Measurements from ENCODE around the gene MB. TPM values are rescaled to one million over a fixed set of nuclear protein-coding genes. Genes with fewer than 3 reads are reported as not detected.

Gene MB
- polyA plus RNA-seq, 2 of the 4 experiments (the other 2 are of a cell fraction): 6.9 to 12.1 TPM

- H3K27ac ChIP-seq: peak overlapping the region in 1 of 2 experiments; percentile 34; a peak in 1 of 6 replicates
- ChIA-PET CTCF (interaction anchor here (1.1 to 3.4 kb wide), 6 partner anchors 8 to 513 kb away, joined by 3 to 16 read pairs (median 3); no protein-coding TSS in a partner anchor), POLR2A (no interaction called here)
- DNase-seq (ENCODE audit: low read depth in 1 of 2, low spot score in 1 of 2) (no peak), ATAC-seq (no peak), FAIRE-seq (no peak)
- WGBS (ENCODE audit: missing lambda C conversion rate): 74% methylated on average over 5 of the region's 6 CpGs
- H3K9me3 ChIP-seq: no peaks in the 10 kb centered on the region
- TF ChIP-seq KDM1A (IDR thresholded peaks at IDR 0.05; ENCODE audit: low read depth) (no peak), PHF8 (IDR thresholded peaks at IDR 0.05; ENCODE audit: borderline replicate concordance, low read depth) (no peak), FOSB (CRISPR knock-in tag; IDR thresholded peaks at IDR 0.05) (no peak), PBX3 (IDR thresholded peaks at IDR 0.05) (no peak), POLR2A (IDR thresholded peaks at IDR 0.05; ENCODE audit: low read length) (no peak), EHF (CRISPR knock-in tag; IDR thresholded peaks at IDR 0.05) (no peak), MYC (IDR thresholded peaks at IDR 0.05; ENCODE audit: borderline replicate concordance, low read length) (no peak), EP300 (IDR thresholded peaks at IDR 0.05) (no peak), POLR2AphosphoS2 (conservative IDR thresholded peaks at IDR 0.05; ENCODE audit: low read length) (no peak), HOXB5 (CRISPR knock-in tag; IDR thresholded peaks at IDR 0.05) (no peak)
- H3K4me3 ChIP-seq: no peak overlapping the region
- H3K4me2 ChIP-seq: no peak overlapping the region
- H3K4me1 ChIP-seq: 0 out of 3 replicates have a peak, but pooled peaks cover 4% of the 10 kb centered on the region
Observed at GRCh38 chr22:35611200-35611890, 5.8 kb downstream of the MB start.

- DNase-seq (ENCODE audit: low read depth in 1 of 2, low spot score in 1 of 2) (no peak), FAIRE-seq (no peak), ATAC-seq (no peak)
- H3K4me2 ChIP-seq: no peak overlapping the region
- no peak for TF ChIP-seq CEBPB (IDR thresholded peaks at IDR 0.05)
- TF ChIP-seq ZC3H11A (IDR thresholded peaks at IDR 0.05): no peak
- no peak for TF ChIP-seq EHF (CRISPR knock-in tag; IDR thresholded peaks at IDR 0.05)
- no peak for TF ChIP-seq HEYL (CRISPR knock-in tag; IDR thresholded peaks at IDR 0.05)
- no peak for TF ChIP-seq CHD4 (IDR thresholded peaks at IDR 0.05; ENCODE audit: borderline replicate concordance)
- TF ChIP-seq HOXB13 (CRISPR knock-in tag; IDR thresholded peaks at IDR 0.05; ENCODE audit: low read depth): no peak
- no peak for TF ChIP-seq CBX8 (IDR thresholded peaks at IDR 0.05)
- TF ChIP-seq SMC3 (IDR thresholded peaks at IDR 0.05): no peak
- no peak for TF ChIP-seq GATA3 (IDR thresholded peaks at IDR 0.05; ENCODE audit: borderline replicate concordance)
- no peak for TF ChIP-seq KDM1A (IDR thresholded peaks at IDR 0.05; ENCODE audit: low read depth)
- no peak for TF ChIP-seq BCL3 (IDR thresholded peaks at IDR 0.05)
- no peak for TF ChIP-seq NPAS2 (CRISPR knock-in tag; IDR thresholded peaks at IDR 0.05; ENCODE audit: borderline replicate concordance)
- TF ChIP-seq TFCP2L1 (CRISPR knock-in tag; IDR thresholded peaks at IDR 0.05): no peak
- no peak overlapping the region for H3K27ac ChIP-seq
- no peak overlapping the region for H3K4me3 ChIP-seq
- H3K4me1 ChIP-seq: 0 out of 3 replicates have a peak, but pooled peaks cover 4% of the 10 kb centered on the region
- no peaks in the 10 kb centered on the region for H3K9me3 ChIP-seq
- ChIA-PET CTCF (interaction anchor here (0.8 to 3.4 kb wide), 4 partner anchors 9 to 28 kb away, joined by 3 to 16 read pairs (median 3); no protein-coding TSS in a partner anchor), POLR2A (no interaction called here)
- 70% methylated on average over 7 of the region's 10 CpGs for WGBS (ENCODE audit: missing lambda C conversion rate)
Observed at GRCh38 chr22:35610741-35611140, 6.4 kb downstream of the MB start.

- Histone ChIP-seq H3K9me3 (no peaks in the 10 kb centered on the region), H3K4me1 (peaks cover 4% of the 10 kb centered on the region), H3K4me3 (no peak overlapping the region), H3K27ac (no peak overlapping the region), H3K4me2 (no peak overlapping the region)
- DNase-seq (ENCODE audit: low read depth in 1 of 2, low spot score in 1 of 2): no peak
- FAIRE-seq: no peak
- ChIA-PET CTCF (interaction anchor here (0.8 to 1.0 kb wide), 3 partner anchors 12 to 27 kb away, joined by 3 to 7 read pairs (median 3); no protein-coding TSS in a partner anchor), POLR2A (no interaction called here)
- 72% methylated on average over 4 of the region's 4 CpGs for WGBS (ENCODE audit: missing lambda C conversion rate)
- no peak; a peak in 1 of 6 replicates for ATAC-seq
- TF ChIP-seq RCOR1 (IDR thresholded peaks at IDR 0.05; ENCODE audit: low read depth, low read length) (no peak), CHD2 (IDR thresholded peaks at IDR 0.05; ENCODE audit: low read length, partially characterized antibody) (no peak), HOXA7 (CRISPR knock-in tag; IDR thresholded peaks at IDR 0.05) (no peak), SMC3 (IDR thresholded peaks at IDR 0.05) (no peak), TP53 (CRISPR knock-in tag; IDR thresholded peaks at IDR 0.05) (no peak), TFCP2L1 (CRISPR knock-in tag; IDR thresholded peaks at IDR 0.05) (no peak), CEBPB (IDR thresholded peaks at IDR 0.05) (no peak), ELK1 (IDR thresholded peaks at IDR 0.05; ENCODE audit: low read depth, low read length) (no peak), HEYL (CRISPR knock-in tag; IDR thresholded peaks at IDR 0.05) (no peak), REST (IDR thresholded peaks at IDR 0.05) (no peak), EHF (CRISPR knock-in tag; IDR thresholded peaks at IDR 0.05) (no peak), POLR2AphosphoS2 (conservative IDR thresholded peaks at IDR 0.05; ENCODE audit: low read length) (no peak)
Observed at GRCh38 chr22:35609761-35610160, 7.4 kb downstream of the MB start.
